C4-2B (cell line): Measurements from ENCODE around the gene VBP1.

Experiments
- ZFX ChIP-seq: fragments of 450-650 bp; IDR thresholded peaks from 2 replicates; pipeline ENCODE4 v1.6.1; 2017
- TF ChIP-seq, protein P1 (sequence below): fragments of 450-650 bp; conservative IDR thresholded peaks from 2 replicates; pipeline ENCODE4 v1.5.1; 2017; ENCODE audit warnings: mild to moderate bottlenecking

DNA sequence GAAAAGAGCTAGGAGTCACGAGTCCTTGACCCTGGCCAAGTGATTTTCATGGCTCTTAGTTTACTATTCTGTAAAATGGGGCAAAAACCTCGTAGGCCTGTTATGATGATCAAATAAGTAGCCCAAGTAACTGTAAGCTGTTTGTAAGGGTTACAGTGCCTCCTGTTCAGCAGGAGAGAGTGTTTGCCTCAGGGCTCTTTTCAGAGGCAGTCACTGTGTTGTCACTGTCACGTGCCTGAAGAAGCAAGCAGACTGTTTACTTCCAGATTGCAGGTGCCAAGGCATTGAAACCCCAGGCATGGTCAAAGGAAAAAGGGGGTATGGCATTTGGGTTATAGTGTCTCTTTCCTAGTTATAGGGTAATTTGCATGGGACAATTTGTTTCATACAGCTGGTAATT lies 43.5 kb downstream of the VBP1 start:
- TF ChIP-seq, protein P1, sequence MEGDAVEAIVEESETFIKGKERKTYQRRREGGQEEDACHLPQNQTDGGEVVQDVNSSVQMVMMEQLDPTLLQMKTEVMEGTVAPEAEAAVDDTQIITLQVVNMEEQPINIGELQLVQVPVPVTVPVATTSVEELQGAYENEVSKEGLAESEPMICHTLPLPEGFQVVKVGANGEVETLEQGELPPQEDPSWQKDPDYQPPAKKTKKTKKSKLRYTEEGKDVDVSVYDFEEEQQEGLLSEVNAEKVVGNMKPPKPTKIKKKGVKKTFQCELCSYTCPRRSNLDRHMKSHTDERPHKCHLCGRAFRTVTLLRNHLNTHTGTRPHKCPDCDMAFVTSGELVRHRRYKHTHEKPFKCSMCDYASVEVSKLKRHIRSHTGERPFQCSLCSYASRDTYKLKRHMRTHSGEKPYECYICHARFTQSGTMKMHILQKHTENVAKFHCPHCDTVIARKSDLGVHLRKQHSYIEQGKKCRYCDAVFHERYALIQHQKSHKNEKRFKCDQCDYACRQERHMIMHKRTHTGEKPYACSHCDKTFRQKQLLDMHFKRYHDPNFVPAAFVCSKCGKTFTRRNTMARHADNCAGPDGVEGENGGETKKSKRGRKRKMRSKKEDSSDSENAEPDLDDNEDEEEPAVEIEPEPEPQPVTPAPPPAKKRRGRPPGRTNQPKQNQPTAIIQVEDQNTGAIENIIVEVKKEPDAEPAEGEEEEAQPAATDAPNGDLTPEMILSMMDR: no peak
- no peak for TF ChIP-seq ZFX
